ENCODE data around the gene ERI3. TPM values are rescaled to one million over a fixed set of nuclear protein-coding genes. Genes with fewer than 3 reads are reported as not detected.

ERI3 gene
- total RNA-seq, 1 experiment from 2014 or later: 83.3 TPM

GRCh38 chr1:44271646-44272045 is 83.4 kb downstream of the ERI3 start:
- DNase-seq (ENCODE audit: low read depth, low spot score) (no peak), ATAC-seq (no peak)
- no peak overlapping the region for H3K4me3 ChIP-seq (ENCODE audit: low read depth in 2 of 2, low read length in 2 of 2)
- H3K36me3 ChIP-seq (ENCODE audit: control insufficient read depth, insufficient read depth, low read length): no peaks in the 10 kb centered on the region
- no peak overlapping the region for H3K27ac ChIP-seq (ENCODE audit: low read length)
- in situ Hi-C loops (cut with HindIII; ENCODE audit: low pct_unique_long_range_greater_than_20kb, low sequenced_read_pairs): no loop called here
- no peaks in the 10 kb centered on the region for H3K27me3 ChIP-seq (ENCODE audit: control insufficient read depth, insufficient read depth, low read length)
- H3K4me1 ChIP-seq (ENCODE audit: control insufficient read depth, insufficient read depth, low read length): no peaks in the 10 kb centered on the region
- ChIA-PET CTCF (no interaction called here), POLR2A (no interaction called here)
- TF ChIP-seq CTCF (IDR thresholded peaks at IDR 0.05) (no peak), SIN3A (IDR thresholded peaks at IDR 0.05; ENCODE audit: borderline replicate concordance, insufficient read depth, low read depth, low read length) (no peak), REST (IDR thresholded peaks at IDR 0.05; ENCODE audit: insufficient read depth in 1 of 2, low read depth in 2 of 2, low read length in 1 of 2) (no peak), POLR2AphosphoS5 (IDR thresholded peaks at IDR 0.05; ENCODE audit: low read depth, low read length) (no peak), TCF7L2 (IDR thresholded peaks at IDR 0.05; ENCODE audit: low read depth, low read length) (no peak)
- intact Hi-C loops (cut with micrococcal nuclease; ENCODE audit: unreplicated experiment): no loop called here
- no peaks in the 10 kb centered on the region for H3K9me3 ChIP-seq (ENCODE audit: control insufficient read depth, insufficient read depth, low read depth, low read length)
- BruUV-seq (replicated peaks): no TSS peak

DNA sequence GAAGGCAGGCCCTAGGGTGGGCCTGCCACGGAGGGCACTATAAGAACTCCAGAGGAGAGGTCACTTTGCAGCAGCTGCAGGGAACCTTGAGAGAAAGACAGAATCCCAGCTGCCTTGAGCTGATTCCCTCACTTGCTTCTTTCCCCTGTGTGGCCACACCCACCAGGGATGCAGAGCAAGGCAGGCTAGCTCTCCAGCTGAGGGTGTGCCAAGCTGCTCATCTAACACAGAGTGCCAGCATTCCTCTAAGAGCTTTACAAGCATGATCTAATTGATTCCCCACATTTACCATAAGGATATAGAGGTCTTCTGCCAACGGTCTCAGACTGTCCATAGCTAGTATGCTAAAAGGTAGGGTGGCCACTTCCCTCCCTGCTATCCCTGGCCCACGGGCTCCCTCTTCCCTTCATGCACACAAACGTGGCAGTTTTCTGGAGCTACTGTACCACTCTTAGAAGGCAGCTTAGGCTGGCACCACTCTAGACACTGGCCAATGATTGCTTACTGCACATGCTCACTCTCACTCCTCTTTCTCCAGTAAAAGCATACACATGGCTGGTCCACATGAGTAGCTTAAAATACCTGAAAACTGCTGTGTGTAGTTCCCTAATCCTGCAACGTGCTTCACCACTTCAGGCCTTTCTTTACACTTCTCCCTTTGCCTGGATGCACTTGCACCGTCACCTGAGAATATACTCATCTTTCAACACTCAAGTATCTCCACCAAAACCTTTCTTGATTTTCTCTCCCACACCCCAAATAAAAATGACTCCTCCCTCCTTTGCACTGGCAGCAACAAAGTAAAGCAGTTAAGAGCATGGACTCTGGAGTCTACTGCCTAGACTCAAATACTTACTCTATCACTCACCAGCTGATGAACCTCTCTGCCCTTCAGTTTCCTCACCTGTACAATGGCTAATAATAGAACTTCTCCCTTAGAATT is 84.1 kb downstream of the ERI3 start:
- no TSS peak for BruUV-seq (replicated peaks)
- POLR2A ChIA-PET: no interaction called here
- in situ Hi-C loops (cut with HindIII; ENCODE audit: low pct_unique_long_range_greater_than_20kb, low sequenced_read_pairs): no loop called here

More for the DNA sequence above, 84.1 kb downstream of the ERI3 start:
- Histone ChIP-seq H3K4me1 (ENCODE audit: control insufficient read depth, insufficient read depth, low read length) (no peaks in the 10 kb centered on the region), H3K36me3 (ENCODE audit: control insufficient read depth, insufficient read depth, low read length) (no peaks in the 10 kb centered on the region), H3K9me3 (ENCODE audit: control insufficient read depth, insufficient read depth, low read depth, low read length) (no peaks in the 10 kb centered on the region), H3K27me3 (ENCODE audit: control insufficient read depth, insufficient read depth, low read length) (no peaks in the 10 kb centered on the region), H3K4me3 (ENCODE audit: low read depth in 2 of 2, low read length in 2 of 2) (no peak overlapping the region), H3K27ac (ENCODE audit: low read length) (no peak overlapping the region)
- DNase-seq (ENCODE audit: low read depth, low spot score) (no peak), ATAC-seq (no peak)
- TF ChIP-seq REST (IDR thresholded peaks at IDR 0.05; ENCODE audit: insufficient read depth in 1 of 2, low read depth in 2 of 2, low read length in 1 of 2) (no peak), TCF7L2 (IDR thresholded peaks at IDR 0.05; ENCODE audit: low read depth, low read length) (no peak), SIN3A (IDR thresholded peaks at IDR 0.05; ENCODE audit: borderline replicate concordance, insufficient read depth, low read depth, low read length) (no peak), POLR2AphosphoS5 (IDR thresholded peaks at IDR 0.05; ENCODE audit: low read depth, low read length) (no peak), CTCF (IDR thresholded peaks at IDR 0.05) (no peak)
- intact Hi-C loops (cut with micrococcal nuclease; ENCODE audit: unreplicated experiment): no loop called here
- CTCF ChIA-PET: interaction anchor here (1.2 kb wide), 1 partner anchor 54 kb away, joined by 3 read pairs; no protein-coding TSS in a partner anchor
